ENCODE measurements around the gene COX8A.

DNA sequence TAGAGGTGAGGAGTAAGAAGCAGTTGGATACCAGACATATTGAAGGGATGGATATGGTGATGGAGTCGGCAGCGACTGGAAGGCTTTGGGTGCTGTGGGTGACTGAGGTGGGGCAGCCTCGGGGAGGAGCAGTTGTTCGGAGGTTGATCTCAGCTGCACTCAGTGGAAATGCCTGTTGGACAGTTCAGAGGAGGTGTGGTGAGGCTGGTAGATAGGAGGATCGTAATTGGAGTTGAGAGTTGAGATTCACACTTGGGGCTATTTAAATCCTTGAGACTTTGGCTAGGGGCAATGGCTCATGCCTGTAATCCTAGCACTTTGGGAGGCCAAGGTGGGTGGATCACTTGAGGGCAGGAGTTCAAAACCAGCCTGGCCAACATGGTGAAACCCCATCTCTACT, 18.7 kb downstream of the COX8A start:
- TF ChIP-seq, protein P1, sequence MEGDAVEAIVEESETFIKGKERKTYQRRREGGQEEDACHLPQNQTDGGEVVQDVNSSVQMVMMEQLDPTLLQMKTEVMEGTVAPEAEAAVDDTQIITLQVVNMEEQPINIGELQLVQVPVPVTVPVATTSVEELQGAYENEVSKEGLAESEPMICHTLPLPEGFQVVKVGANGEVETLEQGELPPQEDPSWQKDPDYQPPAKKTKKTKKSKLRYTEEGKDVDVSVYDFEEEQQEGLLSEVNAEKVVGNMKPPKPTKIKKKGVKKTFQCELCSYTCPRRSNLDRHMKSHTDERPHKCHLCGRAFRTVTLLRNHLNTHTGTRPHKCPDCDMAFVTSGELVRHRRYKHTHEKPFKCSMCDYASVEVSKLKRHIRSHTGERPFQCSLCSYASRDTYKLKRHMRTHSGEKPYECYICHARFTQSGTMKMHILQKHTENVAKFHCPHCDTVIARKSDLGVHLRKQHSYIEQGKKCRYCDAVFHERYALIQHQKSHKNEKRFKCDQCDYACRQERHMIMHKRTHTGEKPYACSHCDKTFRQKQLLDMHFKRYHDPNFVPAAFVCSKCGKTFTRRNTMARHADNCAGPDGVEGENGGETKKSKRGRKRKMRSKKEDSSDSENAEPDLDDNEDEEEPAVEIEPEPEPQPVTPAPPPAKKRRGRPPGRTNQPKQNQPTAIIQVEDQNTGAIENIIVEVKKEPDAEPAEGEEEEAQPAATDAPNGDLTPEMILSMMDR (IDR thresholded peaks at IDR 0.05; ENCODE audit: low read length): no peak
- TF ChIP-seq EZH2 (optimal IDR thresholded peaks at IDR 0.05; ENCODE audit: low read depth, low read length): no peak
- TF ChIP-seq EZH2phosphoT487 (IDR thresholded peaks at IDR 0.05; ENCODE audit: low read length): no peak
